ENCODE results near the gene HS1BP3. TPM values are rescaled to one million over a fixed set of nuclear protein-coding genes. Genes with fewer than 3 reads are reported as not detected.

HS1BP3 gene
- total RNA-seq, 1 experiment from 2014 or later = 16.2 TPM

- H3K4me2 ChIP-seq = no peak overlapping the region
- no peaks in the 10 kb centered on the region for H4K20me1 ChIP-seq (ENCODE audit: insufficient read depth)
- H3K36me3 ChIP-seq (ENCODE audit: low read depth) = no peaks in the 10 kb centered on the region
- H3K9me3 ChIP-seq (ENCODE audit: insufficient read depth, low read depth) = no peaks in the 10 kb centered on the region
- intact Hi-C loops (cut with micrococcal nuclease; ENCODE audit: unreplicated experiment) = loop anchor here (10.0 kb wide), 1 partner anchor 543 kb away; no protein-coding TSS in a partner anchor
- BruUV-seq (replicated peaks) = no TSS peak
- no peaks in the 10 kb centered on the region for H3F3A ChIP-seq (ENCODE audit: insufficient read depth, low read depth)
- no peaks in the 10 kb centered on the region for H3K79me2 ChIP-seq (ENCODE audit: low read depth)
- POLR2A ChIA-PET (ENCODE audit: unreplicated experiment) = no interaction called here
- DNase-seq = no peak
- TF ChIP-seq EZH2 (IDR thresholded peaks at IDR 0.05; ENCODE audit: low read depth) (no peak), CTCF (conservative IDR thresholded peaks at IDR 0.05) (no peak)
- CTCF ChIA-PET = no interaction called here
- H3K4me1 ChIP-seq (replicated peaks; ENCODE audit: insufficient read depth) = peaks cover 12% of the 10 kb centered on the region
- H3K4me3 ChIP-seq = no peak overlapping the region
- no peaks in the 10 kb centered on the region for H3K27me3 ChIP-seq (ENCODE audit: insufficient read depth, low read depth)
- H3K9me2 ChIP-seq (ENCODE audit: insufficient read depth) = no peaks in the 10 kb centered on the region
- no peak overlapping the region for H2AFZ ChIP-seq
- no peak overlapping the region for H3K27ac ChIP-seq
Measured at GRCh38 chr2:20647738-20648137, 3.2 kb downstream of the HS1BP3 start.

- Histone ChIP-seq H3K27me3 (ENCODE audit: insufficient read depth, low read depth) (no peaks in the 10 kb centered on the region), H3K4me2 (no peak overlapping the region), H3K27ac (no peak overlapping the region), H3K4me3 (no peak overlapping the region), H3K79me2 (ENCODE audit: low read depth) (no peaks in the 10 kb centered on the region), H3F3A (ENCODE audit: insufficient read depth, low read depth) (no peaks in the 10 kb centered on the region), H2AFZ (no peak overlapping the region), H3K36me3 (ENCODE audit: low read depth) (no peaks in the 10 kb centered on the region), H3K9me3 (ENCODE audit: insufficient read depth, low read depth) (no peaks in the 10 kb centered on the region), H3K9me2 (ENCODE audit: insufficient read depth) (no peaks in the 10 kb centered on the region), H3K4me1 (replicated peaks; ENCODE audit: insufficient read depth) (peaks cover 12% of the 10 kb centered on the region), H4K20me1 (ENCODE audit: insufficient read depth) (no peaks in the 10 kb centered on the region)
- ChIA-PET CTCF (interaction anchor here (0.6 kb wide), 1 partner anchor 748 kb away, joined by 3 read pairs; no protein-coding TSS in a partner anchor), POLR2A (ENCODE audit: unreplicated experiment) (no interaction called here)
- no peak for DNase-seq
- no peak for TF ChIP-seq EZH2 (IDR thresholded peaks at IDR 0.05; ENCODE audit: low read depth)
- TF ChIP-seq CTCF (conservative IDR thresholded peaks at IDR 0.05) = no peak
- intact Hi-C loops (cut with micrococcal nuclease; ENCODE audit: unreplicated experiment) = loop anchor here (10.0 kb wide), 1 partner anchor 542 kb away; no protein-coding TSS in a partner anchor
- no TSS peak for BruUV-seq (replicated peaks)
Measured at GRCh38 chr2:20647211-20647610, 3.7 kb downstream of the HS1BP3 start.

- ChIA-PET CTCF (no interaction called here), POLR2A (ENCODE audit: unreplicated experiment) (no interaction called here)
- Histone ChIP-seq H3K4me3 (no peak overlapping the region), H2AFZ (no peak overlapping the region), H3K79me2 (ENCODE audit: low read depth) (no peaks in the 10 kb centered on the region), H3K27me3 (ENCODE audit: insufficient read depth, low read depth) (no peaks in the 10 kb centered on the region), H3K9me2 (ENCODE audit: insufficient read depth) (no peaks in the 10 kb centered on the region), H3F3A (ENCODE audit: insufficient read depth, low read depth) (no peaks in the 10 kb centered on the region), H4K20me1 (ENCODE audit: insufficient read depth) (no peaks in the 10 kb centered on the region), H3K4me1 (replicated peaks; ENCODE audit: insufficient read depth) (peaks cover 10% of the 10 kb centered on the region), H3K27ac (no peak overlapping the region), H3K9me3 (ENCODE audit: insufficient read depth, low read depth) (no peaks in the 10 kb centered on the region), H3K36me3 (ENCODE audit: low read depth) (no peaks in the 10 kb centered on the region), H3K4me2 (no peak overlapping the region)
- no TSS peak for BruUV-seq (replicated peaks)
- no peak for TF ChIP-seq EZH2 (IDR thresholded peaks at IDR 0.05; ENCODE audit: low read depth)
- no peak for TF ChIP-seq CTCF (conservative IDR thresholded peaks at IDR 0.05)
- DNase-seq = no peak
- intact Hi-C loops (cut with micrococcal nuclease; ENCODE audit: unreplicated experiment) = loop anchor here (10.0 kb wide), 1 partner anchor 542 kb away; no protein-coding TSS in a partner anchor
Measured at GRCh38 chr2:20646446-20646845, 4.5 kb downstream of the HS1BP3 start.

Measured in PC-9 (cell line).